CD4-positive, alpha-beta T cell treated with Interleukin-1 beta for 1 hour (primary cell): ENCODE results near the gene MGAT5.

ENCODE experiments used
- DNase-seq, 2 donors: peaks; one replicate each; pipeline ENCODE4 v3.0.0-alpha.2; 2020 to 2022

MGAT5 gene

DNA sequence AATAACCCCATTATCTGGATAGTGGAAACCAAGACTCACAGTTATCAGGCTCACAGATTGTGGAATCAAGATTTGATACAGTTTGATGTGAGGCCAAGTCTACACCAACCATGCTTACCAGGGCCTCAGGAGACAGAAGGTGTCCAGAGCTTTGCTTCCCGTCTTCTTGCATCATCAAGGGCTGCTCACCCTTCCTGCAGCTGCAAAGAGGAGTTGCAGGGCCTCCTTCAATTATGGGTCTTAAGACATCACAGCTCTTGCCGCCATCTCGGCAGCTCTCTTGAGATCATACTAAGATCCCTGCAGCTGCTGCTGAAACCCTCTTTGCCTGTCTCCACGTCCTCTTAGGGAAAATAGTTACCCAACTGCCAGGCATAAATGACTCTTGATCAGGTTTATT, 176.0 kb downstream of the MGAT5 start:
- DNase-seq, result no peak

DNA sequence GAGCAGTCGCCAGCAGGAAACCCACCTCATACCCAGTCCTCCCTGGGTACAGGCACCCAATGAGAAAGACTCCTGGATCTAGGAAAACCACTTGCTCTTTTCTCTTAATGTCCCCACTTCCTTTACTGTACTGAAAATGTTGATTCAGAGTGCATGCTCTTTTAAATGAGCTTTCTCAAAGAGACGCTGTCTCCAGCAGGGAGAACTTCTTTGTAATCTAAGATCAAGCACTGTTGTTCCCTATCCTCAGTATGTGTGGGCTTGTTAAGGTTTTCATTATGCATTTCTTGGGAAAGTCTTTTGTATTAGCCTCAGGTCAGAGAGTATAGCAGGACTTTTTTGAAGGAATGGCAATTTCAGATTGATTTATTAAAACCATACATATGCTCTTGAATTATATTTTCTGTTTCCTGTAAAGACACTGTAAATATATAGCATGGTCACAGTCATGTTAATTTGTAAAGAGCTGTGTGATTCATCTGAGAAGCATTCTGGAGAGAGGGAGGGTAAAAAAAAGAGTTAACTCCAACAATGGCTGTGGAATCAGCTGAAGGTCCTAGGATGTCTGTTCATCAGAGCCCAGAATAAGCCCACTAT, 178.1 kb downstream of the MGAT5 start:
- no peak for DNase-seq

DNA sequence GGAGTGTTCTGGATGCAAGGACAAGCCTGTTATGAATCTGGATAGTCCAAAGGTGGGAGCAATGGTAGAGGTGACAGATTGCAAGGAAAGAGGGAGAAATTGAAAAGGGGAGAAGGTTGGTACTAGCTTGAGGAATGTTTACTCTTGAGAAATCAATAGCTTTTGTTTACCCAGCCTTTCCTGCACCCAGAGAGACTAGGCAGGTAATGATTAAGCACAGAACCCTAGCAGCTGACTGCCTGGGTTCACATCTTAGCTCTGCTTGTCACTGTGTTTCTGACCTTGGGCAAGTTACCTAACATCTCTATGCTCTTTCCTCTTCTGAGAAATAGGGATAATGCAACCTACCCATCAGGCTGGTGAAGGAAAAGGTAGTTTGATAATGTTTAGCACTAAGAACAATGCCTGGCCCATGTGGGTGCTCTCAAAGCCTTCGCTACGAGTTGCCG, 178.6 kb downstream of the MGAT5 start:
- no peak for DNase-seq

DNA sequence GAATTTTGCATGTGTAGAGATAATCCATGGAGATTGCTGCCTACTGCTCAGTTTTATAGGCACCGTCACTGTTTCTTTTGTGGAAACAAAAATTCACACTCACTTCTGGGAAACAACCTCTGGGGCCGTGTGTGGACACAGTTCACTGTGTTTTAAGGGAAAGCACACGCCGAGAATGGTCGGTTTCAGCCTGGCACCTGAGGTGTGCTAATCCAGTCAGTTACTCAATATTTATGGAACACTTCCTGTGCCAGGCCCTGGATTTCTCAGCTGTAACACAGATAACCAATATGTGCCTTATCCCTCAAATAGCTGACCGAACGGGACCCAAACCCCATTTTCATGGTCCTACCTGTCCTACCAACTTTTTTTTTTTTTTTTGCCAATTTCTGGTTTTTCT, 179.6 kb downstream of the MGAT5 start:
- no peak for DNase-seq

DNA sequence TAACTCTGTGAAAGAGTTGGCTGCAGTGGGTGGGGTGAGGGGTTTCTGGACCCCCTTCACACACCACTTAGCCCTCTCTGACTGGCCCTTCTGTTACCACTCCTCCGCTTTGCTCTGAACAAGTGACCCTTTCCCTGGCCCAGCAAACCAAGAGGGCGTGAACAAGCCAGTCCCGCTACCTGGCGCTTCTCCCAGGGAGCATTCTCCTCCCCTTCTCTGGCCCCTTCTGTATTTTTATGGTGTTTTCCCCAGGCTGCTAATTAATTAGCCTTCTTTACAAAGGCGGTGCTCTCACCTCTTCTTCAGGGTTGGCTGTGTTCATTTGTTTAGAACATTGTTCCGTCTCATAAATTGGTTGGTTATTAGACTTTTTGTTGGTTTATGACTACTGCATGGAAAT, 180.1 kb downstream of the MGAT5 start:
- no peak for DNase-seq

DNA sequence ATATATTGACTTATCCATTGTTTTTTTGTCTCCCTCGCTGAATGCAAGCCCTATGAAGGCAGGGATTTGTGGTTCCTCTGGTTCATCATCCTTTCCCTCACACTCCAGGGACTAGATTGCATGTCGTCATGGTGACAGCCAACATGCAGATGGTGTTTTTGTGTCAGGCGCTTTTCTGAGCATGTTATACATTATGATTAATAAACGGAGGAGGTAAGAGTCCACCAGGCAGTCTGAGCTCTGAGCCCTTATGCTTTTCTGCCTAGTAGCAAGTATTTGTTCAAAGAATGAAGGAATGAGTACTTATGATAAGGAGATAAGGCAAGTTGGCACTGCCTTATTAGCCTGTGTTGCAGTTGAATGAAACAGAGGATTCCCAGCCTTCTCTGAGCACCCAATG, 181.6 kb downstream of the MGAT5 start:
- no peak for DNase-seq

DNA sequence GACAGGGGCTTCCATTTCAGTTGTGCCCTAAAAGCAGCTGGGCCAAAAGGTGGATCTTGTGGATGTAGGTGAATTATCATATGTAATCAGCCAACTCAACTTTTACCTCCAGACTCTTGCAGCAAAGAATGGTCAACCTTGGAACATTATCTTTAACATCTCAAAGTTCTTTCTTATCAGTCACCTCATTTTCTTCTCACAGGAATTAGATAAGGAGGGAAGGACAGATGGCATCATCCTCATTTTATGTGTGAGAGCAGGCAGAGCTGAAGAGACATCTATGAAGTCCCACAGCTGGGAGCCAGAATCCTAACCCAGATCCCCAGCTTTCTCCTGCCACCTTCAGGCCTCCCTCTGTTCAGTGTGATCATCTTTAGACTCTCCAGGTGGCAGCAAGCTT, 182.1 kb downstream of the MGAT5 start:
- DNase-seq, result no peak

DNA sequence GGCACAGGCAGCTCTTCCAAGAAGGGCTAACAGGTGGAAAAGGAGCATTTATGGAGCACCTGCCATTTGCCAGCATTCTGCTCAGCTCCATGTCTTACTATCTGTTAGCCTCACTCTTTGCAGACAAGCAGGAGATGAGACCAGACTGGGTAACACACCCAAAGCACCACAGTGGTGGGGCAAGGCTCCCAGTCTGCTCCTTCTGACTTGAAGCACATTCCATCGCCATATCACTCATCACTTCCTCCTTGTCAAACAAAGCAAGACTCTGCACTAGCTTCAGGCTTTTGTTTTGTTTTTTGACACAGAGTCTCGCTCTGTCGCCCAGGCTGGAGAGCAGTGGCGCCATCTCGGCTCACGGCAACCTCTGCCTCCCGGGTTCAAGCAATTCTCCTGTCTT, 182.8 kb downstream of the MGAT5 start:
- no peak for DNase-seq

DNA sequence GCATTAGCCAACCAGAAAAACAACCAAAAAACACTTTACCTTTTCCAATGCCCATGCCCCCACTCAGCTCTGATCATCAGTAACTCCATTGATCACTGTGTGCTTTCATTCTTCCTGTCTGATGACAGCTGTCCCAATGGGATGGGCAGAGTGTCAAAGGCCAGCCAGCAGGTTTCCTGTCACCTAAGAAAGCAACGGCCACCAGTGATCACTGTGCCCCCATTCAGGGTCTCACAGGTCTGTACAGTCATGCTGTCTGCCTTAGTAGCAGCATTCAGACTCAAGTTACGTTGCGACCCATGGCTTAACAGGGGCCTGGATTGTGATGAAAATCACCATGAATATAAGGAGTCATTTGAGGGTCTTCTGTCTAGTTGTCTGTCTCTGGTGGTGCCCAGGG, 184.5 kb downstream of the MGAT5 start:
- DNase-seq, result no peak

DNA sequence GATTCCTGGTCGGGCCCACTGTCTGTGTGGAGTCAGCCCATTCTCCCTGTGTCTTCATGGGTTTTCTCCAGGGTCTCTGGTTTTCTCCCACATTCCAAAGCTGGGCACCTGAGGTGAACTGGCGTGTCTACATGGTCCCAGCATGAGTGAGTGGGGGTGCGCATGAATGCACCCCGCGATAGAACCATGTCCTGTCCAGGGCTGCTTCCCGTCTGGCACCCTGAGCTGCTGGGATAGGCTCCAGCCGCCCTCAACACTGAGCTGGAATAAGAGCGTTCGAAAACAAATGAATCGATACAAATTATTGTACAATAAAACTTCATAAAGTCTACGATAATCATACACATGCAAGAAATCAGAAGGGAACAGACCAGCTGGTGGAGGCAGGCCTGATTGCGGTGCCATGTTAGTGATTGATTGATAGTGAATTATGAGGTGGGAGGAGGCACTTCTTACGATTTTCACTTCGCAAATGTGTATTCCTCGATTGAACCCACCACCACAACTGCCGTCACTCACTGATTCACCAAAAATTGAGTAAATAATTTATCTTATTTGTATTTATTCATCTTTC, 186.6 kb downstream of the MGAT5 start:
- no peak for DNase-seq

DNA sequence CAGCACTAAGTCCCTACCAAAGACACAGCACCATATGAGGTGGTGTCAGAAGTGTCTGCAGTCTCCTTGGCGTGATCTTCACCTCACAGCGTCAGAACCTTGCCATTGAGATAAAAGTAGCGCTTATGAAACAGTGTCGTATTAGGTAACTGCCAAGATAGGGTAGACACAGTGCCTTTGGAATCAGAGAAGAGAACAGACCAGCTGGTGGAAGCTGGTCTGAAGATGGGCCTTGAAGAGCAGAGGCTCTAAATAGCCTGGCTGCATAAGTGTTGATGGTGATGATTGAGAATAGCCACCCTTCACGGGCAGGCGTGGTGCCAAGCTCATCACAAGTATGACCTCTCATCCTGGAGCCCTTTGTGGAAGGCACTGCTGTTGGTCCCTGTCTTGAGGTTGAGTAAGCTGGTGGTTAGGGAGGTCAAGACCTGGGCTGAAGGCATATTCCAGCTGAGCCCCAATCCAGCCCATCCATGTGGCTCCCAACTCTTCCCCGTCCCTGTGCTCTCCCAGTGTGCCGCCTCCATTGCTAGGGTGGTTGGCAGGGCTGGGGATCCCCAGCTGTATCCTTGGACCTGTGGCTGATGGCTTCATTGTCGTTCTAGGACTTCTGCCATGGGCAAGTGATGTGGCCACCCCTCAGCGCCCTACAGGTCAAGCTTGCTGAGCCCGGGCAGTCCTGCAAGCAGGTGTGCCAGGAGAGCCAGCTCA, 187.4 kb downstream of the MGAT5 start:
- no peak for DNase-seq

DNA sequence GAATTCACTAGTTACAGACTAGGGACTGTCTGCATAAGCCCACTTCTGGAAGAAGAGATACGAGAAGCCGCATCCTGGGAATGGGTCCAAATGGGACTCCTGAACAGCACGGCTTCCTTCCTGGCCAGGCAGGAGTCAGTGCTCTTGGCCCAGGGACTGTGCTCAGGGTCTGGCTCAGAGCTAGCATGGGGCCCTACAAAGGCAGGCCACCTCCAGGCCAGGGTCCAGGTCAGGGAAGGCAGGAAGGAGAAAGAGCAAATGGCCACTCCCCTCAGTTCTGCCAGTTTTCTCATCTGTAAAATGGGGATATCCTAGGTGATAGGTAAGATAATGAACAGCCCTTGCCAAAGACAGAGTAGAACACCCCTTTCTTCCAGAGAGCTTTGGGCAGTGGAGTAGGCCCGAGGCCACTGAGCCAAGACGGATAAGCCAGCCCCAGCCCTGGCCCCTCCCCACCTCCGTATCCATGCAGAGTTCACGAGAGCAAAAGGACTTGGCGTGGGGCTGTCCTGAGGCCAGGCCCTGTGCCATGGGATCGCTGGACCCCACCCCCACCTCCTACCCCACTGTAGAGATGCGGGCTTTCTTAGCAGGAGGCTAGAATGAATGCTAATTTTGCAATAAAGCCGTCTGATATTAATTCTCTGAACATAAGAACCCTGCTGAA, 190.1 kb downstream of the MGAT5 start:
- no peak for DNase-seq

DNA sequence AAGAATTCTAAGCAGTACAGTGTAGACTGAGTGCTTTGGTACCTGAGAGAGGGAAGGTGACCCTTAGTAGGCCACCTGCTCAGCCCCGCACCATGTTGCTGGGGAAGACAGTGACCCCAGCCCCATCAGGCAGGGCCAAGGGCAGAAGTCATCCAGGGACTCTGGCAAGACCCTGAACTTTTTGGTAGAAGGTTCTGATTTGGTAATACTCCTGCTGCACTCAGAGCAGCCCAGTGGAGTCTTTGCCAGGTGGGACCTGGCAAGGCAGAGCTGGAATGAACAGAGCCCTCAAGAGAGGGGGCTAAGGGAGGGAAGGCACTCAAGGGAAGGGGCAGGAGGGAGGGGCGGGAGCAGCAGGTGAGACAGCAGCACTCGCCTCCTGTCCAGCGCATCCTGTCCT, 191.2 kb downstream of the MGAT5 start:
- DNase-seq, result no peak

DNA sequence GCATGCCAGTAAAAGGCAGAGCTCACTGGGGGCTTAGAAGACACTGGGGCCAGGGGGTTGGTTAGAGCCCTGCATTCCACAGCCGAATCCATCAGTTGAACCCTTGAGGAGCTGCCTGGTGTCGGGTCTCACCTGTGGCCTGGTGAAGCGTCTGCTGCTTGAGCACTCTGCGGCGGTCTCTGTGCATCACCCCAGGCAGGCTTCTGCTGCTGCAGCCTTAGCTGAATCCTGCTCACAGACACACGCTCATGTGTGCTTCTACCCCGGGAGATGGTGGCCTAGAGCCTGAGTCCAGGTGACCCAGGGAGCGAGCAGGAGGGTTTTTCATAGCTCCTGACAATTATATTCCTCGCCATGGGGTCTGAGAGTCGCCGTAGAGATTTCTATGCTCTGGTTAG, 192.1 kb downstream of the MGAT5 start:
- DNase-seq, result no peak

DNA sequence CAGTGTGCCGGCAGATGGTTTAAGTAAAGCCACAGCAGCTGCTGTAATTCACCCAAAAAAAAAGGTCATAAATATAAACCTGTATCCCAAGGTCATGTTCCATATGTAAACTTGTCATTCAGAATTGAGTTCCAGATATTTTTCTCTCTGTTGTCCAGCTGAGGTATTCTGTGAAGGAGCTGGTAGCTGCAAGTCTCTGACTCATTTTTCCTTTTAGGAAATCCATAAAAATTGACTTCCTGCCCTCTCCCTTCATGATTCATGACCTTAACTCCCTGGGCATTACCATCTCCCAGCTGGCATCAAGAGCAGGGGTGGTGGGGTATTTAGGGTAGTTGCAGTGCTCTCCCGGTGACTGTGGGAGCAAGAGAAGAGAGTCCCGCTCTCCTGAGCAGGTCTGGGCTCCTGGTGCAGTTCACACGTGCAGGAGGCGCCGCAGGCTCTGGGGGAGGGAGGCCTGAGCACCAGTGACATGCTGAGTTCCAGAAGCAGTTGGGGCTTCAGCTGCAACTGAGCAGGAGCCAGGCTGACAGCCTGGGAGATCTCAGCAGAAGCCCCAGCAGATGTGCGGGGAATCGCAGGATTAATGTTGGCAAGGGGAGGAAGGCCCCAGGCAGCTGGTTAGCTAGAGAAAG, 192.6 kb downstream of the MGAT5 start:
- no peak for DNase-seq

DNA sequence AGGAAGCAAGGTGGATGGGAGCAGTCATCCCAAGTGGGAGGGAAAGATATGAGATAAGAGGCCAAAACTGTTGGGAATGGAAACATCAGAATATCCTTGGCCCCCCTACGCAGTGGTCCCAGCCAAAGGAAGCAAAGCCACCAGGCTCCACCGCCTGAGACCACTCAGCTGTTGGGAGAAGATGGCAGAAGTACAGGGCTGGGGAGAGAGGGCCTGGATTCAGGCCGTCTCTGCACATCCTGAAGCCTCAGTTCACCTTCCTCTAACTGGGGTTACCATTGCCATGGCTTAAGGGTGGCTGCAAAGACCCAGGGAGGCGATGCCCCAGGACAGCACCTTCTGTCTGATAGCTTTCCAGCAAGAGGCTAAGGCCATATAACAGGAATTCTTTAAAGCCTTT, 193.8 kb downstream of the MGAT5 start:
- no peak for DNase-seq

DNA sequence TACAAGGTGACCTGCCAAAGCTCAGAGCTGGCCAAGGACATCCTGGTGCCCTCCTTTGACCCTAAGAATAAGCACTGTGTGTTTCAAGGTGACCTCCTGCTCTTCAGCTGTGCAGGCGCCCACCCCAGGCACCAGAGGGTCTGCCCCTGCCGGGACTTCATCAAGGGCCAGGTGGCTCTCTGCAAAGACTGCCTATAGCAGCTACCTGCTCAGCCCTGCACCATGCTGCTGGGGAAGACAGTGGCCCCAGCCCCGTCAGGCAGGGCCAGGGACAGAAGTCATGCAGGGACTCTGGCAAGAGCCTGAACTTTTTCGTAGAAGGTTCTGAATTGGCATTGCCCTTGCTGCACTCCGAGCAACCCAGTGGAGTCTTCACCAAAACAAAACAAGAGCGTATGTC, 194.8 kb downstream of the MGAT5 start:
- DNase-seq, result no peak

DNA sequence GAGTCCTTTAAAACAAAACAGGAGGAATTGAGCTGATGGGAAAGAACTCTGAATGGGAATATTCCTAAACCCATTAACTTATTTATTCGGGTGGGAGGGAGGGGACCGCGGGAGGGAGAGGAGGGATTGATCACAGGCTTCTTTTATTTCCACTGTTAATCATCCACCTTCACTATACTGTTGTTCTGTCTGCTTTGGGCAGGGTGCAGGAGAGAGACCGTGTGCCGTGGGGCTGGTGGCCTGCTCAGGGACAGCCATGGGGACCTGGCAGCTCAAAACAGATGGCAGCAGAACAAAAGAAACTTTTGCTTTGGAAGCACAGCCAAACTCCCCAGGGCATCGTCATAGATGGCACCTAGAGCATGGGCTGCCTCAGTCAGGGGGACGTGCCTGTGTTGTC, 195.3 kb downstream of the MGAT5 start:
- DNase-seq, result no peak

DNA sequence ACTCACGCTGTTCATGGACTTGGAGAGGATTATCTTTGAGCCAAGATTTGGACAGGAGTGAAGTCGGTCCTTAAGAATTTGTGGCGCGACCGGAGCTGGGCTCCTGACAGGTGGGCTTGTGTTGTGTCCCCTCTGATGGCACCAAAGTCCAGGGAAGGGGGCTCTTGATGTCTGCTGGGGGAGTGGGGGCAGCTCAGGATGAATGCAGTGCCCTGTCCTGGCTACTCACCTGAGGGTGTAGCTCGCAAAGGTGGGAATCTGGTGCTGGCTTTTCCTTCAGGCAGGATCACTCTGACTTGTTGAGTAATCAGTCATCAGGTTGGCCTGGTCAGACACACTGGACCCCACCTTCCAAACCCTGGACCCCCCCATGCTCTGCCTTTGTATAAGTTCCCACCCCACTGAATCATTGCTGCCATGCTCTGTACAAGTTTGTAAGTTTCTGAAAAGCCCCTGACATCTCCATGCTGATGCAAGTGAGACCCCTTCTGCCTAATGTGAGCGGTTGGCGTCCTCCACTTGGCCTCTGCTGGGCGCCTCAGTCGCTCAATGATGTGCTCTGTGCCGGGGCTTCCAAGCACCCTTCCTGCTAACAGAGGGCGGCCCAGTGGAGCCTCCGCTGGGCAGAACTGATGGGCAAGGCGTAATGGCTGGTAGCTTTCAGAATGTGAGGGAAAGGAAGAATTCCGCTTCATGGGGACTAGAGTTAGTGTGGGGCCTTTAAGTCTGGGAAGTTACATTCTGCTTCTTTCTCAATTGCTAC, 196.1 kb downstream of the MGAT5 start:
- DNase-seq, result no peak

DNA sequence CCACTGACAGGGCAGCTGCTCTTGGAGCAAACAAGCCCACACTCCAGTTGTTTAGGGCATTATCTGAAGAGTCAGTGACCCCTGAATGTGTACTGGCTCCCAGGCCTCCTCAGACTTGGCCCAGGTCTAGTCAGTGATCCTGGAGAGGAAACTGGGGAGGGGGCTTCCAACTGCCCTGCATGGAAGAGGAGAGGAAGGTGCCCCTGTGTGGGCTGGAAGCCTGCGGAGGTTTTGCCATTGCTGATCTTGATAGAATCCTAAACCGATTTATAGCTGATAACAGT, 197.4 kb downstream of the MGAT5 start:
- DNase-seq, result no peak

DNA sequence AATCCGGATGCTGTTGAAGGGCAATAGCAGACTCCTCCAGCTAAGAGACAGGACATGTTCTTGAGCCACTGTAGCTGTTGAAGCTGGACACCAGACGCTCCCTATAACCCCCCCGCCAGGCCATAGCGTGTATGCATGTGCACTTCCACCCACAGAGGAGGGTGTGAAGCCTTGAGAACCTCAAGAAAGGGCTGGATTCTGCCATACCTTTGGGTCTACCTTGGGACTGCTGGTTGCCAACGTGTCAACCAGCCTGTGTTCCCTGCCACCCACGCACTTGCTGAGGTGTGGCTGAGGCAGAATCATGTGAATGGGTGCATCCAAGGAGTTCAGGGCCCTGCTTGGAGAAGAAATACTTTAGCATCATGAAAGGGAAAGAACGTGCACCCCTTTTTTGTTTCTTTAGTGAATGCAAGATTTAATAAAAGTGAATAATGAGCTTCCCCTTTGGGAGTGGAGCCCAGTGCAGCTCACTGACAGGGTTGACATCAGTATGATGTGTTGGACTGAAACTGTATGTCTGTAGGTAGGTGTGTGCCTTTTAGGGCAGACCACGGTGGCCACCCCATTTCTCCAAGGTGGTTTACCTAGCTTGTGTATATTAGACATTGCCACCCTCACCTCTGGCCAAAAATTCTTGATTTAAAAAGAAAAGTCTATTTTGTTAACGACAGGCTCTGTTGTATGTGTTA, 198.3 kb downstream of the MGAT5 start:
- DNase-seq, result no peak

DNA sequence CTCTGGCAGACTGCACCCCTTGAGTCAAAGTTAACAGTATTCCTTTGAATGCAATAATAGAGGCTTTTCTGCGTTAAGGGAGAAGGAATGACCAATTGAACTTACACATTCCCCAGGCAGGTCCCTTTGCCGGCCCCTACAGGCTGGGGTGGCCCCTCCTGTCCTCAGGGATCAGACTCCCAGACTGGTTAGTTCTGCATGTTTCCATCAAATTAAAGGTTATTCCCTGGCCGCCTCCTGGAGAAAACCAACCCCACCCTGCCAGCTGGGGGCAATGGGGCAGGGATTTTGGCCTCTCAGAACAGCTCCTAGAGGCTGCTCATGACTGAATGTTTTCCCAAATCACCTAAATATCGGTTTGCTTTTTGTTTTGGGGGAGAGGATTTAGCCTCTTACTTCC, 199.6 kb downstream of the MGAT5 start:
- no peak for DNase-seq

DNA sequence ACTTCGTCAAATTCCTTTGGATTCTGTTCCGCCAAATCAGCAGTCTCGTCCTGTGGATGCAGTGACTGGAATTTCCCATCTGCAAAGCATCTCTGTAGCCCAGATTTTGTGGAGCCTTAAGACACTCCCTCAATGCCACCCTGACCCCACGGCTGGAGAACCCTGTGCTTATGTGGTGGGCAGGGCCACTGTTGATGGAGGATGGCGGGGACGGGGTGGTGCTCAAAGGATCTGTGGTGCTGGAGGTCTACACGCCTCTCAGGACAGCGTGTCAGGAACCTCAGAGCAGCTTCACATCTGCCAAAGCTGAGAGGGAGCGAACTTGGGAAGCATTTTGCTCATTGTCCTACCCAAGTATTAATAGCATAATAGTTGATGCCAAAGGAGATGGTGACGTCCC, 200.1 kb downstream of the MGAT5 start:
- no peak for DNase-seq
